OCI-LY1 (cell line): ENCODE measurements around the gene HECW1.

Source experiments
- CTCF ChIP-seq: fragments of 200-600 bp; sonication (generic), shearing (Covaris generic); IDR thresholded peaks from 2 replicates; pipeline ENCODE4 v1.5.1; 2017; ENCODE audit warnings: mild to moderate bottlenecking, antibody characterized with exemption, low read length, moderate library complexity, mixed read lengths
- EZH2 ChIP-seq: fragments of 200-600 bp; sonication (generic), shearing (Covaris generic); IDR thresholded peaks from 2 replicates; pipeline ENCODE4 v1.8.0; 2017; ENCODE audit warnings: borderline replicate concordance, mixed run types, mild to moderate bottlenecking, antibody characterized with exemption, low read length, moderate library complexity, mixed read lengths

GRCh38 chr7:43490016-43490415 is 377.6 kb downstream of the HECW1 start:
- TF ChIP-seq CTCF, result no peak
- TF ChIP-seq EZH2, result no peak
